Putamen (tissue), 1 donor: ENCODE results near the gene MYEF2.

Experiments
- DNase-seq: peaks from one replicate; pipeline ENCODE4 v3.0.0-alpha.2; 2016; ENCODE audit warnings: low spot score

Gene MYEF2

GRCh38 chr15:48086576-48086975 is 91.5 kb downstream of the MYEF2 start:
- DNase-seq = no peak

- no peak for DNase-seq
These were observed 92.0 kb downstream of the MYEF2 start for GRCh38 chr15:48086133-48086532.

- DNase-seq = no peak
These were observed 92.5 kb downstream of the MYEF2 start for GRCh38 chr15:48085591-48085930.

- DNase-seq = no peak
These were observed 93.1 kb downstream of the MYEF2 start for GRCh38 chr15:48084759-48085590.
